Liver (tissue), 10 donors: Measurements from ENCODE around the gene C19orf47. TPM values are rescaled to one million over a fixed set of nuclear protein-coding genes. Genes with fewer than 3 reads are reported as not detected.
A peak's percentile ranks its signal among the peaks of the same experiment; 100 is the strongest.

Source experiments
- DNase-seq: peaks from one replicate; pipeline ENCODE4 v3.0.0-alpha.2; 2017; ENCODE audit warnings: low spot score
- H3K27ac ChIP-seq, 2 donors: one replicate each; pipeline ENCODE4 v1.7.0; 2013; ENCODE audit warnings: inconsistent platforms in 2 of 2, low read length in 2 of 2, control low read depth in 1 of 2, low read depth in 1 of 2, mild to moderate bottlenecking in 1 of 2
- H3K27me3 ChIP-seq, 4 donors: one replicate each; pipeline versions ENCODE4 v1.6.1 to v1.7.0; 2013; ENCODE audit warnings: low read length in 3 of 4, inconsistent platforms in 1 of 4, mild to moderate bottlenecking in 1 of 4, moderate library complexity in 1 of 4; ENCODE audit not compliant: control insufficient read depth in 4 of 4, insufficient read depth in 4 of 4
- H3K36me3 ChIP-seq, 4 donors: one replicate each; pipeline versions ENCODE4 v1.6.1 to v1.7.0; 2013; ENCODE audit warnings: low read length in 3 of 4, mild to moderate bottlenecking in 3 of 4, low read depth in 1 of 4, moderate library complexity in 1 of 4; ENCODE audit not compliant: control insufficient read depth in 4 of 4, insufficient read depth in 3 of 4
- H3K4me1 ChIP-seq, 4 donors: one replicate each; pipeline versions ENCODE4 v1.6.1 to v1.7.0; 2013; ENCODE audit warnings: low read length in 3 of 4, mild to moderate bottlenecking in 3 of 4, moderate library complexity in 1 of 4; ENCODE audit not compliant: control insufficient read depth in 4 of 4, insufficient read depth in 4 of 4
- H3K4me3 ChIP-seq, 3 donors: one replicate each; pipeline versions ENCODE4 v1.6.1 to v1.7.0; 2013; ENCODE audit warnings: low read length in 3 of 3, control low read depth in 1 of 3, low read depth in 1 of 3, mild to moderate bottlenecking in 1 of 3
- H3K9ac ChIP-seq, 2 donors: one replicate each; pipeline ENCODE4 v1.7.0; 2013; ENCODE audit warnings: low read length in 2 of 2, mild to moderate bottlenecking in 2 of 2, moderate library complexity in 2 of 2, control low read depth in 1 of 2, low read depth in 1 of 2
- H3K9me3 ChIP-seq, 4 donors: one replicate each; pipeline versions ENCODE4 v1.6.1 to v1.7.0; 2013; ENCODE audit warnings: low read length in 3 of 4; ENCODE audit not compliant: control insufficient read depth in 4 of 4
- FOXA2 ChIP-seq: IDR thresholded peaks from 2 replicates; pipeline ENCODE4 v1.6.1; 2016; ENCODE audit warnings: antibody characterized with exemption
- JUND ChIP-seq, 2 donors: IDR thresholded peaks; 2 replicates each; pipeline ENCODE4 v1.6.1; 2016; ENCODE audit warnings: antibody characterized with exemption in 2 of 2
- NR2F2 ChIP-seq: IDR thresholded peaks from 2 replicates; pipeline ENCODE4 v1.6.1; 2016; ENCODE audit warnings: antibody characterized with exemption
- WGBS: extraction: QIAGEN DNeasy Blood & Tissue Kit; methylation state at CpG from one replicate; pipeline ENCODE4 v1.1.7; 2013; 5-methylcytosine and 5-hydroxymethylcytosine counted together
- polyA plus RNA-seq, 2 donors: library from polyadenylated mRNA; stranded (reverse) in 1 of 2; unstranded in 1 of 2; fragments of 200-250 nt in 1 of 2; fragments of >200 nt in 1 of 2; fragmentation: Nextera tagmentation in 1 of 2; extraction: Ambion mirVana in 1 of 2; gene quantifications; one replicate each; pipeline versions ENCODE4 v1.2.1 to v1.2.3, GENCODE V29; 2013 to 2015
- small RNA-seq: library from RNA; depleted of rRNA; stranded (forward); fragments of <200 nt; gene quantifications from one replicate; pipeline ENCODE3, GENCODE V24; 2014
- total RNA-seq, 2 donors: library from RNA; depleted of rRNA; stranded (reverse); fragments of >200 nt; gene quantifications; one replicate each; pipeline ENCODE4 v1.2.3, GENCODE V29; 2014
- donor health status: healthy.
- donor health status: healthy.
- donor health status: healthy.
- donor health status: healthy.
- donor health status: healthy.

The C19orf47 gene
- total and polyA plus RNA-seq, 4 donors = 3.9 to 6.0 (median 5.0) TPM

DNA sequence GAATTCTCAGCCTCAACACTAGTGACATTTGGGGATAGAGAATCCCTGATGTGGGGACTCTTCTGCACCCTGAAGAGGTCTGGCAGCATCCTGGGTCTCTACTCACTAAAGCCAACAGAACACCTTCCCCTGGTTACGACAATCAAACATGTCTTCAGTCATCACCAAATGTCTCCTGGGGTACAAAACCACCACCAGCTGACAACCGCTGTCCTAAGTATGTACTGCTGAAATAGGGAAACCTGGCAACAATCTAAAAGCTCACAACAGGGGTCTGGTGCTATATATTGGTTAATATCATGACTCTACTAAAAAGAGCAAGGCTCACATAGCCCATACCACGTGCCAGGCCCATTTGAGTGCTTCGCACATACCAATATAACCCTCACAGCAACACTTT lies 76.5 kb downstream of the C19orf47 start:
- no peak overlapping the region for H3K4me3 ChIP-seq
- peaks cover 0 to 6% (median 2%) of the 10 kb centered on the region in 4 donors for H3K36me3 ChIP-seq
- no peak overlapping the region for H3K27ac ChIP-seq
- DNase-seq = no peak
- TF ChIP-seq JUND (IDR thresholded peaks at IDR 0.05) = no peak
- TF ChIP-seq NR2F2 = no peak
- H3K9ac ChIP-seq = no peak overlapping the region
- peaks cover 6 to 53% (median 19%) of the 10 kb centered on the region in 4 donors for H3K4me1 ChIP-seq
- no peaks in the 10 kb centered on the region for H3K9me3 ChIP-seq
- WGBS = 96% methylated on average over 4 of the region's 4 CpGs
- no peaks in the 10 kb centered on the region for H3K27me3 ChIP-seq

DNA sequence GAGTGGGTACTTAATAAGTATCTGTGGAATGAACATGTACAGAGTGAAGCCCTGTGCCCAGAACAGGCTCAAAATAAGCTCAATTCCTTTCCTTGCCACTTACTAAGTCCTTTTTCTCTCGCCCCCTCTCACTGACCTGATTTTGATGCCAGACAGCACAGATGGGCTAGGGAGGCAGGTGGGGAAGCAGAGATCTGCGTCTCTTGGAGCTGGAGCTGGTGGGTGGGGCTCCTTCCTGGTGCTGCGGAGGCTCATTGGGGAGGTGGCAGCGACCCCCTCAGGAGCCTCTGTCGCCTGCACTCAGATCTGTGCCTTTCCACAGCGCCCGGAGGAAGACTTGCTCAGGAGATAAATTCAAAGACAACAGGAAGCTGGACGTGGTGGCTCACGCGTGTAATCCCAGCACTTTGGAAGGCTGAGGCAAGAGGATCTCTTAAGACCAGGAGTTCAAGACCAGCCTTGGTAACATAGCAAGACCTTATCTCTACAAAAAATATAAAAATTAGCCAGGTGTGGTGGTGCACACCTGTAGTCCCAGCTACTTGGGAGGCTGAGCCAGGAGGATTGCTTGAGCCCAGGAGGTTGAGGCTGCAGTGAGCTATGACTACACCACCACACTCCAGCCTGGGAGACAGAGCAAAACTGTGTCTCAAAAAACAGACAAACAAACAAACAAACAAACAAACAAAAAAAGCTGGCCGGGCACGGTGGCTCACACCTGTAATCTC lies 77.7 kb downstream of the C19orf47 start:
- Histone ChIP-seq H3K9me3 (no peaks in the 10 kb centered on the region), H3K4me3 (no peak overlapping the region), H3K9ac (no peak overlapping the region), H3K36me3 (peaks cover 0 to 6% (median 2%) of the 10 kb centered on the region in 4 donors), H3K27ac (no peak overlapping the region), H3K4me1 (peaks cover 5 to 51% (median 19%) of the 10 kb centered on the region in 4 donors), H3K27me3 (no peaks in the 10 kb centered on the region)
- no peak for DNase-seq
- WGBS = 88% methylated on average over 12 of the region's 12 CpGs
- TF ChIP-seq FOXA2 = no peak

Small RNA genes within 50 kb of the gene (small RNA-seq; reads per million reads assigned to genes)
- gene MIR641 = 7.4 reads per million, percentile 93 among the genes with 10 or more reads in this experiment
- not detected for gene MIR6796
- gene RF00019 = not detected
- not detected for gene RNU6-945P

Other genes with a start within 250 kb of the C19orf47 start
- gene MAP3K10, start 157.0 kb downstream of the C19orf47 start, total RNA-seq = 1 to 10 TPM in 1 of 2 donors, under 1 TPM in 1; 0.65 to 3.9 TPM
- gene MAP3K10, start 157.0 kb downstream of the C19orf47 start, polyA plus RNA-seq = 1 to 10 TPM in 1 of 2 donors, under 1 TPM in 1; 0.92 to 3.2 TPM
- not detected for gene TTC9B, start 130.0 kb downstream of the C19orf47 start, total RNA-seq
- gene TTC9B, start 130.0 kb downstream of the C19orf47 start, polyA plus RNA-seq = under 1 TPM in 1 of 2 donors, not detected in 1; 0.14 TPM
- gene CCNP, start 121.7 kb downstream of the C19orf47 start, total RNA-seq = 1 to 10 TPM in 1 of 2 donors, under 1 TPM in 1; 0.84 to 2.5 TPM
- gene CCNP, start 121.7 kb downstream of the C19orf47 start, polyA plus RNA-seq = 1 to 10 TPM; 1.2 to 3.7 TPM
- 100 to 1,000 TPM in 1 of 2 donors, 10 to 100 TPM in 1; 49.6 to 110 TPM for gene AKT2, start 63.1 kb downstream of the C19orf47 start, total RNA-seq
- 10 to 100 TPM; 23.2 to 71.3 TPM for gene AKT2, start 63.1 kb downstream of the C19orf47 start, polyA plus RNA-seq
- 100 to 1,000 TPM in 1 of 2 donors, 10 to 100 TPM in 1; 88.9 to 122 TPM for gene PLD3, start 298 bp upstream of the C19orf47 start, total RNA-seq
- gene PLD3, start 298 bp upstream of the C19orf47 start, polyA plus RNA-seq = 100 to 1,000 TPM in 1 of 2 donors, 10 to 100 TPM in 1; 56.0 to 125 TPM
- under 1 TPM in 1 of 2 donors, not detected in 1; 0.17 TPM for gene HIPK4, start 41.8 kb upstream of the C19orf47 start, total RNA-seq
- gene HIPK4, start 41.8 kb upstream of the C19orf47 start, polyA plus RNA-seq = under 1 TPM in 1 of 2 donors, not detected in 1; 0.02 TPM
- 1 to 10 TPM in 1 of 2 donors, under 1 TPM in 1; 0.56 to 1.0 TPM for gene PRX, start 65.0 kb upstream of the C19orf47 start, total RNA-seq
- gene PRX, start 65.0 kb upstream of the C19orf47 start, polyA plus RNA-seq = under 1 TPM; 0.03 to 0.47 TPM
- 1 to 10 TPM; 3.7 to 6.0 TPM for gene SERTAD1, start 77.6 kb upstream of the C19orf47 start, total RNA-seq
- 1 to 10 TPM; 3.6 to 6.8 TPM for gene SERTAD1, start 77.6 kb upstream of the C19orf47 start, polyA plus RNA-seq
- gene SERTAD3, start 95.9 kb upstream of the C19orf47 start, total RNA-seq = 1 to 10 TPM; 6.9 to 7.0 TPM
- 1 to 10 TPM; 6.1 to 8.9 TPM for gene SERTAD3, start 95.9 kb upstream of the C19orf47 start, polyA plus RNA-seq
- 1,000 to 10,000 TPM in 1 of 2 donors, 100 to 1,000 TPM in 1; 132 to 1,243 TPM for gene BLVRB, start 117.3 kb upstream of the C19orf47 start, total RNA-seq
- 100 to 1,000 TPM; 192 to 312 TPM for gene BLVRB, start 117.3 kb upstream of the C19orf47 start, polyA plus RNA-seq
- 1 to 10 TPM in 1 of 2 donors, under 1 TPM in 1; 0.84 to 1.1 TPM for gene SPTBN4, start 118.6 kb upstream of the C19orf47 start, total RNA-seq
- under 1 TPM; 0.13 to 0.40 TPM for gene SPTBN4, start 118.6 kb upstream of the C19orf47 start, polyA plus RNA-seq
- gene SHKBP1, start 228.5 kb upstream of the C19orf47 start, total RNA-seq = 10 to 100 TPM; 10.1 to 11.0 TPM
- 10 to 100 TPM; 19.8 to 22.9 TPM for gene SHKBP1, start 228.5 kb upstream of the C19orf47 start, polyA plus RNA-seq